Renal pelvis (tissue), 4 donors: ENCODE results near the gene TPCN2. TPM values are rescaled to one million over a fixed set of nuclear protein-coding genes. Genes with fewer than 3 reads are reported as not detected.

Experiments
- DNase-seq: peaks from one replicate; pipeline ENCODE4 v3.0.0-alpha.2; 2013
- polyA plus RNA-seq, 3 donors: library from polyadenylated mRNA; unstranded; fragments of 120-200 nt; gene quantifications; one replicate each; pipeline ENCODE4 v1.2.1, GENCODE V29; 2013; ENCODE audit not compliant: insufficient read length in 3 of 3

Gene TPCN2
- polyA plus RNA-seq, 3 donors, result 14.7 to 23.0 (median 18.7) TPM

- no peak for DNase-seq
These were observed 6.5 kb downstream of the TPCN2 start for GRCh38 chr11:69055212-69055586.

- no peak for DNase-seq
These were observed 7.1 kb downstream of the TPCN2 start for GRCh38 chr11:69055598-69056516.

GRCh38 chr11:69057236-69057635 lies 8.5 kb downstream of the TPCN2 start:
- no peak for DNase-seq

GRCh38 chr11:69057801-69058200 lies 9.1 kb downstream of the TPCN2 start:
- no peak for DNase-seq

- no peak for DNase-seq
These were observed 10.0 kb downstream of the TPCN2 start for GRCh38 chr11:69058511-69059270.

- DNase-seq, result no peak
These were observed 10.7 kb downstream of the TPCN2 start for GRCh38 chr11:69059429-69059828.

GRCh38 chr11:69059985-69060384 lies 11.3 kb downstream of the TPCN2 start:
- DNase-seq, result no peak

GRCh38 chr11:69060806-69061712 lies 12.3 kb downstream of the TPCN2 start:
- DNase-seq, result no peak

GRCh38 chr11:69061713-69062053 lies 13.0 kb downstream of the TPCN2 start:
- DNase-seq, result no peak

- DNase-seq, result no peak
These were observed 13.6 kb downstream of the TPCN2 start for GRCh38 chr11:69062169-69062855.

GRCh38 chr11:69062873-69063651 lies 14.3 kb downstream of the TPCN2 start:
- no peak for DNase-seq

- no peak for DNase-seq
These were observed 15.0 kb downstream of the TPCN2 start for GRCh38 chr11:69063652-69064260.

GRCh38 chr11:69064394-69064957 lies 15.7 kb downstream of the TPCN2 start:
- no peak for DNase-seq

- no peak for DNase-seq
These were observed 16.5 kb downstream of the TPCN2 start for GRCh38 chr11:69065147-69065710.

- no peak for DNase-seq
These were observed 17.7 kb downstream of the TPCN2 start for GRCh38 chr11:69066122-69067112.

GRCh38 chr11:69067200-69067599 lies 18.5 kb downstream of the TPCN2 start:
- DNase-seq, result no peak

GRCh38 chr11:69071086-69071800 lies 22.5 kb downstream of the TPCN2 start:
- DNase-seq, result no peak

GRCh38 chr11:69071956-69072355 lies 23.2 kb downstream of the TPCN2 start:
- no peak for DNase-seq
